ENCODE results near the gene WDHD1.

DNA sequence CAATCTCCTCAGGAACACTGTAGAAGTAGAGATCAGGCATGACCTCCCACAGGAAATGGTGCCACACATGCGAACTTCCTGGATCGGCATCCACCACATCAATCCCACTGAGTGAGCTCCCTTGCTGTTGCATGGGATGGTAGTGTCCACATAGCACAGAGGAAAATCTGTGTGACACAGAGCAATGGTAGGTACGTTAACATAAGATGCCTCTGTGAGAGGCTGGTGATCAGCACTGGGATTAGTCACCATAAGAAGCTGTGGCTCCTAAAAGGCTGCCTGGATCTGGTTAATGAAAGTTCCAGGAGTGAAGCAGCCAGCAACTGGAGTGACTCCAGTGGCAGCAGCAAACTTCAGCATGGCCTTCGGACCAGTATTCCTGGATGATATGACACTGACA lies 21.8 kb downstream of the WDHD1 start:
- TF ChIP-seq, protein P1, sequence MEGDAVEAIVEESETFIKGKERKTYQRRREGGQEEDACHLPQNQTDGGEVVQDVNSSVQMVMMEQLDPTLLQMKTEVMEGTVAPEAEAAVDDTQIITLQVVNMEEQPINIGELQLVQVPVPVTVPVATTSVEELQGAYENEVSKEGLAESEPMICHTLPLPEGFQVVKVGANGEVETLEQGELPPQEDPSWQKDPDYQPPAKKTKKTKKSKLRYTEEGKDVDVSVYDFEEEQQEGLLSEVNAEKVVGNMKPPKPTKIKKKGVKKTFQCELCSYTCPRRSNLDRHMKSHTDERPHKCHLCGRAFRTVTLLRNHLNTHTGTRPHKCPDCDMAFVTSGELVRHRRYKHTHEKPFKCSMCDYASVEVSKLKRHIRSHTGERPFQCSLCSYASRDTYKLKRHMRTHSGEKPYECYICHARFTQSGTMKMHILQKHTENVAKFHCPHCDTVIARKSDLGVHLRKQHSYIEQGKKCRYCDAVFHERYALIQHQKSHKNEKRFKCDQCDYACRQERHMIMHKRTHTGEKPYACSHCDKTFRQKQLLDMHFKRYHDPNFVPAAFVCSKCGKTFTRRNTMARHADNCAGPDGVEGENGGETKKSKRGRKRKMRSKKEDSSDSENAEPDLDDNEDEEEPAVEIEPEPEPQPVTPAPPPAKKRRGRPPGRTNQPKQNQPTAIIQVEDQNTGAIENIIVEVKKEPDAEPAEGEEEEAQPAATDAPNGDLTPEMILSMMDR (IDR thresholded peaks at IDR 0.05) = no peak
- no peak for TF ChIP-seq ZFX (IDR thresholded peaks at IDR 0.05; ENCODE audit: borderline replicate concordance)
